H1 (cell line): ENCODE results near the gene OR10T2.

ENCODE experiments used
- CTCF ChIP-seq, 3 experiments: IDR thresholded peaks; 1 replicate in 2 of 3; 2 replicates in 1 of 3; pipeline versions ENCODE4 v1.5.1 to v1.6.1; 2011; ENCODE audit warnings: low read length in 3 of 3, mild to moderate bottlenecking in 3 of 3, inconsistent platforms in 2 of 3, low read depth in 1 of 3, moderate library complexity in 1 of 3; ENCODE audit not compliant: insufficient read depth in 1 of 3; ENCODE audit errors: control extremely low read depth in 1 of 3
- EZH2 ChIP-seq: fragments of 200-600 bp; sonication (generic); IDR thresholded peaks from 2 replicates; pipeline ENCODE4 v1.7.1; 2012; ENCODE audit warnings: low read depth, mild to moderate bottlenecking, moderate library complexity, low read length, inconsistent platforms; ENCODE audit not compliant: severe bottlenecking
- KDM5A ChIP-seq: fragments of 200-600 bp; IDR thresholded peaks from 2 replicates; pipeline ENCODE4 v1.7.1; 2012; ENCODE audit warnings: mild to moderate bottlenecking, low read length, inconsistent platforms, mixed read lengths
- POLR2A ChIP-seq, 2 experiments: IDR thresholded peaks; 1 replicate in 1 of 2; 2 replicates in 1 of 2; pipeline ENCODE4 v1.6.1; 2011; ENCODE audit warnings: low read depth in 2 of 2, low read length in 2 of 2, mild to moderate bottlenecking in 2 of 2; ENCODE audit errors: control extremely low read depth in 1 of 2
- SP2 ChIP-seq: IDR thresholded peaks from 2 replicates; pipeline ENCODE4 v1.6.1; 2012; ENCODE audit warnings: mild to moderate bottlenecking, low read length, inconsistent platforms
- TCF12 ChIP-seq: IDR thresholded peaks from 2 replicates; pipeline ENCODE4 v1.6.1; 2011; ENCODE audit warnings: low read depth, mild to moderate bottlenecking, low read length

GRCh38 chr1:158445376-158445775 lies 46.1 kb upstream of the OR10T2 start:
- TF ChIP-seq TCF12 (no peak), EZH2 (no peak), SP2 (no peak), CTCF (IDR thresholded peaks at IDR 0.05; ENCODE audit: control extremely low read depth in 1 of 3, insufficient read depth in 1 of 3, low read depth in 1 of 3, low read length in 3 of 3) (no peak), POLR2A (IDR thresholded peaks at IDR 0.05; ENCODE audit: control extremely low read depth in 1 of 2, low read depth in 2 of 2, low read length in 2 of 2) (no peak), KDM5A (no peak)
